Mesothelial cell of epicardium (in vitro differentiated cells): ENCODE results near the gene RMDN3. TPM values are rescaled to one million over a fixed set of nuclear protein-coding genes. Genes with fewer than 3 reads are reported as not detected.

Experiments used
- DNase-seq, 2 experiments: peaks; one replicate each; pipeline ENCODE4 v3.0.0; 2021; ENCODE audit warnings: low spot score in 2 of 2; ENCODE audit not compliant: unreplicated experiment in 2 of 2
- H3K27ac Mint-ChIP-seq: 2 replicates; pipeline ENCODE4 v1.8.0; 2021; ENCODE audit warnings: mixed read lengths
- H3K27me3 Mint-ChIP-seq: 2 replicates; pipeline ENCODE4 v1.8.0; 2021; ENCODE audit warnings: low read depth, mixed read lengths
- H3K36me3 Mint-ChIP-seq: 2 replicates; pipeline ENCODE4 v1.8.0; 2021; ENCODE audit warnings: mixed read lengths
- H3K4me1 Mint-ChIP-seq: 2 replicates; pipeline ENCODE4 v1.8.0; 2021; ENCODE audit warnings: mixed read lengths
- H3K4me3 Mint-ChIP-seq: 2 replicates; pipeline ENCODE4 v1.8.0; 2021; ENCODE audit warnings: mild to moderate bottlenecking, moderate library complexity, mixed read lengths
- H3K9me3 Mint-ChIP-seq: 2 replicates; pipeline ENCODE4 v1.8.0; 2021; ENCODE audit warnings: mixed read lengths
- CTCF ChIP-seq: fragments of 200-600 bp; sonication (generic); IDR thresholded peaks from one replicate; pipeline ENCODE4 v1.5.0; 2021; ENCODE audit warnings: antibody characterized with exemption; ENCODE audit not compliant: unreplicated experiment
- total RNA-seq: library from RNA; stranded (reverse); gene quantifications from 3 replicates; pipeline ENCODE4 v1.2.1, GENCODE V29; 2021

The RMDN3 gene
- total RNA-seq, 1 donor from 2014 or later: 29.3 TPM

- H3K27ac Mint-ChIP-seq: no peak overlapping the region
- no peak overlapping the region for H3K4me3 Mint-ChIP-seq
- no peak for DNase-seq
- H3K36me3 Mint-ChIP-seq: no peaks in the 10 kb centered on the region
- no peaks in the 10 kb centered on the region for H3K4me1 Mint-ChIP-seq
- H3K27me3 Mint-ChIP-seq: no peaks in the 10 kb centered on the region
- H3K9me3 Mint-ChIP-seq: no peaks in the 10 kb centered on the region
- no peak for TF ChIP-seq CTCF
Observed at GRCh38 chr15:40721701-40722100, 33.4 kb downstream of the RMDN3 start.

- H3K4me3 Mint-ChIP-seq: no peak overlapping the region
- TF ChIP-seq CTCF: no peak
- H3K27ac Mint-ChIP-seq: no peak overlapping the region
- no peaks in the 10 kb centered on the region for H3K27me3 Mint-ChIP-seq
- no peaks in the 10 kb centered on the region for H3K9me3 Mint-ChIP-seq
- no peaks in the 10 kb centered on the region for H3K4me1 Mint-ChIP-seq
- peaks cover 8% of the 10 kb centered on the region for H3K36me3 Mint-ChIP-seq
- no peak for DNase-seq
Observed at GRCh38 chr15:40716165-40716564, 38.9 kb downstream of the RMDN3 start.

GRCh38 chr15:40714144-40714543 is 40.9 kb downstream of the RMDN3 start:
- Mint-ChIP-seq H3K36me3 (peaks cover 15% of the 10 kb centered on the region), H3K27me3 (no peaks in the 10 kb centered on the region), H3K4me3 (no peak overlapping the region), H3K27ac (no peak overlapping the region), H3K9me3 (no peaks in the 10 kb centered on the region), H3K4me1 (no peaks in the 10 kb centered on the region)
- no peak for DNase-seq
- no peak for TF ChIP-seq CTCF

DNA sequence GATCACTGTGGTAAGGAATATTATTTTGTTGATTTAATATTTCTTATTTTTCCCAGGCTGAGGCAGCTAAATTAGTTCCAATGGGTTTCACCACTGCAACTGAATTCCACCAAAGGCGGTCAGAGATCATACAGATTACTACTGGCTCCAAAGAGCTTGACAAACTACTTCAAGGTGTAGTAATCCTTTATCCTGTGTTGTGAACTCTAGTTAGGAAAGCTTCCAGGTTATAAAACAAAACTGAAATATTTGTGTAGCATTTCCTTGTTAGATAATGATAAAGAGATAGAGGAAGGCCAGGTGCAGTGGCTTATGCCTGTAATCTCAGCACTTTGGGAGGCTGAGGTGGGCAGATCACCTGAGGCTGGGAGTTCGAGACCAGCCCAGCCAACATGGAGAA is 48.9 kb downstream of the RMDN3 start:
- Mint-ChIP-seq H3K4me3 (no peak overlapping the region), H3K27ac (no peak overlapping the region), H3K9me3 (no peaks in the 10 kb centered on the region), H3K36me3 (peaks cover 11% of the 10 kb centered on the region), H3K4me1 (no peaks in the 10 kb centered on the region), H3K27me3 (no peaks in the 10 kb centered on the region)
- TF ChIP-seq CTCF: no peak
- DNase-seq: no peak

DNA sequence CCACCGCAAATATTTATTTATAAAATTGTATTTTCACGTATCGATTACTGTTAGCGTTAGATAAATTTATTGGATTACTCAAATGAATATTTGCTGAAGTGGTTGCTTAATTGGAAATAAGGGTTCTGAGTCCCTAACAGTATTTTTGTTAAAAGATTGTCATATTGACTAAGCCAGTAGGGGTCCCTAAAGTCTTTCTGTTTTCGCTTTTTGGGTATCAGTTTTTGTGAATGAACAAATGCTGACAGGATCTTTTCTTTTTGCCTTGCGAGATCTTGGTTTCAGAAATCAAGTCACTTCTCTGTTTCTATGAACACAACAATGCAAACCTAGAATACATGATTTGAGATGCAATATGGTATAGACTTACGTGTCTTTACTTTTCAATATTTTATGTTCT is 53.0 kb downstream of the RMDN3 start:
- Mint-ChIP-seq H3K36me3 (peaks cover 3% of the 10 kb centered on the region), H3K27me3 (no peaks in the 10 kb centered on the region), H3K27ac (no peak overlapping the region), H3K9me3 (no peaks in the 10 kb centered on the region), H3K4me3 (no peak overlapping the region), H3K4me1 (no peaks in the 10 kb centered on the region)
- peak; percentile 42 for TF ChIP-seq CTCF
- no peak for DNase-seq

DNA sequence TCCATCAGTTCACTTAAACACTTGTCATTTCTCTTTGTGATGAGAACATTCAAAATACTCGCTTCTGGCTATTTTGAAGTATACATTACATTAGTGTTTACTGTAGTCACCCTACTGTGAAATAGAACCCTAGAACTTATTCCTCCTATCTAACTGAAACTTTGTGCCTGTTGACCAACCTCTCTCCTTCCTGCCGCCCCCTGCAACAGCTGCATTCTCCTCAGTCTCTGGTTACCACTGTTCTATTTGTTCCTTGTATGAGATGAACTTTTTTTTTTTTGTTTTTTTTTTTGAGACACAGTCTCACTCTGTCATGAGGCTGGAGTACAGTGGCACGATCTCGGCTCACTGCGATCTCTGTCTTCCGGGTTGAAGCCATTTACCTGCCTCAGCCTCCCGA is 57.1 kb downstream of the RMDN3 start:
- Mint-ChIP-seq H3K27ac (no peak overlapping the region), H3K9me3 (no peaks in the 10 kb centered on the region), H3K36me3 (peaks cover 3% of the 10 kb centered on the region), H3K4me3 (no peak overlapping the region), H3K4me1 (peaks cover 14% of the 10 kb centered on the region), H3K27me3 (no peaks in the 10 kb centered on the region)
- TF ChIP-seq CTCF: no peak
- no peak for DNase-seq
